ENCODE data around the gene USP17L10. TPM values are rescaled to one million over a fixed set of nuclear protein-coding genes. Genes with fewer than 3 reads are reported as not detected.
"Not testable (repeated sequence)": the region's sequence is repeated elsewhere in the genome, so short reads cannot be mapped to it uniquely, and the experiment has no call there.

Gene USP17L10
- total and polyA plus RNA-seq, 12 donors = not detected

- H3K27ac ChIP-seq; H3K4me3 ChIP-seq; H3K9me3 ChIP-seq (replicated peaks in 1 of 3); intact Hi-C loops (cut with DNase I); H3K36me3 ChIP-seq (replicated peaks in 1 of 2); H3K27me3 ChIP-seq; H3K4me1 ChIP-seq (replicated peaks in 1 of 2): not testable (repeated sequence)
- WGBS, 4 donors = 87 to 90% (median 89%) methylated on average over 11 to 20 of the region's 26 CpGs
- peak in 5 of 7 donors; percentile 6 to 66 (median 13) for DNase-seq
These were observed 37.7 kb downstream of the USP17L10 start, which contains the start of gene USP17L18 for GRCh38 chr4:9247953-9248680. TSS of gene USP17L18 (plus strand) at chr4:9248630. CDS start at chr4:9248630, 0 bp downstream.

DNA sequence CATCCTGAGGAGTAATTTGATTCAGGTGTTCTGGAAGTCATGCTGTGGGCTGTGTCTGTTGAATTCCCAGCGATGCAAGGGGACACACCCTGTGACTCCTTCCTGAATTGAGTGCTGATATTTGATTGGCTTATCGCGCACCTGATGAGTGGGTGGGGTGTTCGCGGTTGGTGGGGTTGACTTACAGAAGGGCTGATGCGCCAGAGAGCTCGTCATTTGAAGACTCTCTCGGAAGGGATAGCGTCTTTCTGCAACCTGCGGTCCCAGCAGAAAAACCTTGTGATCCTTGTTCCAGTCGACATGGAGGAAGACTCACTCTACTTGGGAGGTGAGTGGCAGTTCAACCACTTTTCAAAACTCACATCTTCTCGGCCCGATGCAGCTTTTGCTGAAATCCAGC, 42.6 kb downstream of the USP17L10 start, which contains the start of gene USP17L19:
Gene USP17L19, plus strand, starts transcription at position 301 of the 400 bp plus-strand sequence. Its CDS starts 0 bp downstream, at position 301.
- intact Hi-C loops (cut with DNase I); H3K36me3 ChIP-seq (replicated peaks in 1 of 2): not testable (repeated sequence)
- no CpG with 5 or more reads among the region's 13 CpGs for WGBS, 4 donors

GRCh38 chr4:9257824-9258223, 47.4 kb downstream of the USP17L10 start, which contains the start of gene USP17L20:
TSS of gene USP17L20 (plus strand) at chr4:9258124. CDS start at chr4:9258124, 0 bp downstream.
- H3K4me3 ChIP-seq; intact Hi-C loops (cut with DNase I); H3K27me3 ChIP-seq; DNase-seq; H3K36me3 ChIP-seq (replicated peaks in 1 of 2); H3K4me1 ChIP-seq (replicated peaks in 1 of 2); H3K27ac ChIP-seq; H3K9me3 ChIP-seq (replicated peaks in 1 of 3): not testable (repeated sequence)
- no CpG with 5 or more reads among the region's 15 CpGs for WGBS, 4 donors

More for the DNA sequence above, 42.6 kb downstream of the USP17L10 start, which contains the start of gene USP17L19:
- H3K4me3 ChIP-seq; H3K4me1 ChIP-seq (replicated peaks in 1 of 2); H3K27ac ChIP-seq; DNase-seq; H3K27me3 ChIP-seq; H3K9me3 ChIP-seq (replicated peaks in 1 of 3): not testable (repeated sequence)

Other genes with a start within 250 kb of the USP17L10 start
- gene FAM90A26, start 40.2 kb upstream of the USP17L10 start, total RNA-seq = not detected
- gene FAM90A26, start 40.2 kb upstream of the USP17L10 start, polyA plus RNA-seq = not detected
- not detected for gene USP17L11, start 4.7 kb downstream of the USP17L10 start, total RNA-seq
- gene USP17L11, start 4.7 kb downstream of the USP17L10 start, polyA plus RNA-seq = not detected
- gene USP17L12, start 9.5 kb downstream of the USP17L10 start, total RNA-seq = not detected
- not detected for gene USP17L12, start 9.5 kb downstream of the USP17L10 start, polyA plus RNA-seq
- not detected for gene USP17L13, start 14.2 kb downstream of the USP17L10 start, total RNA-seq
- gene USP17L13, start 14.2 kb downstream of the USP17L10 start, polyA plus RNA-seq = not detected
- gene USP17L15, start 23.7 kb downstream of the USP17L10 start, total RNA-seq = not detected
- not detected for gene USP17L15, start 23.7 kb downstream of the USP17L10 start, polyA plus RNA-seq
- not detected for gene USP17L17, start 33.2 kb downstream of the USP17L10 start, total RNA-seq
- gene USP17L17, start 33.2 kb downstream of the USP17L10 start, polyA plus RNA-seq = not detected
- not detected for gene USP17L18, start 38.0 kb downstream of the USP17L10 start, total RNA-seq
- gene USP17L18, start 38.0 kb downstream of the USP17L10 start, polyA plus RNA-seq = not detected
- gene USP17L19, start 42.7 kb downstream of the USP17L10 start, total RNA-seq = not detected
- not detected for gene USP17L19, start 42.7 kb downstream of the USP17L10 start, polyA plus RNA-seq
- gene USP17L20, start 47.5 kb downstream of the USP17L10 start, total RNA-seq = not detected
- not detected for gene USP17L20, start 47.5 kb downstream of the USP17L10 start, polyA plus RNA-seq
- not detected for gene USP17L21, start 52.2 kb downstream of the USP17L10 start, total RNA-seq
- not detected for gene USP17L21, start 52.2 kb downstream of the USP17L10 start, polyA plus RNA-seq
- gene USP17L22, start 57.0 kb downstream of the USP17L10 start, total RNA-seq = 1 to 10 TPM in 1 of 9 donors, not detected in 8; 4.4 TPM
- gene USP17L22, start 57.0 kb downstream of the USP17L10 start, polyA plus RNA-seq = not detected
- gene USP17L24, start 114.5 kb downstream of the USP17L10 start, total RNA-seq = not detected
- not detected for gene USP17L24, start 114.5 kb downstream of the USP17L10 start, polyA plus RNA-seq
- not detected for gene USP17L25, start 119.3 kb downstream of the USP17L10 start, total RNA-seq
- gene USP17L25, start 119.3 kb downstream of the USP17L10 start, polyA plus RNA-seq = not detected
- gene USP17L26, start 124.0 kb downstream of the USP17L10 start, total RNA-seq = not detected
- not detected for gene USP17L26, start 124.0 kb downstream of the USP17L10 start, polyA plus RNA-seq
- not detected for gene USP17L5, start 128.7 kb downstream of the USP17L10 start, total RNA-seq
- gene USP17L5, start 128.7 kb downstream of the USP17L10 start, polyA plus RNA-seq = not detected
- gene USP17L27, start 133.5 kb downstream of the USP17L10 start, total RNA-seq = not detected
- gene USP17L27, start 133.5 kb downstream of the USP17L10 start, polyA plus RNA-seq = not detected
- gene USP17L28, start 138.2 kb downstream of the USP17L10 start, total RNA-seq = not detected
- not detected for gene USP17L28, start 138.2 kb downstream of the USP17L10 start, polyA plus RNA-seq
- not detected for gene USP17L29, start 143.0 kb downstream of the USP17L10 start, total RNA-seq
- not detected for gene USP17L29, start 143.0 kb downstream of the USP17L10 start, polyA plus RNA-seq
- not detected for gene USP17L30, start 152.5 kb downstream of the USP17L10 start, total RNA-seq
- not detected for gene USP17L30, start 152.5 kb downstream of the USP17L10 start, polyA plus RNA-seq
- gene DEFB131A, start 233.8 kb downstream of the USP17L10 start, total RNA-seq = not detected
- gene DEFB131A, start 233.8 kb downstream of the USP17L10 start, polyA plus RNA-seq = not detected

Data from adrenal gland (tissue), 12 donors.